Measurements from ENCODE around the gene PYGL.

DNA sequence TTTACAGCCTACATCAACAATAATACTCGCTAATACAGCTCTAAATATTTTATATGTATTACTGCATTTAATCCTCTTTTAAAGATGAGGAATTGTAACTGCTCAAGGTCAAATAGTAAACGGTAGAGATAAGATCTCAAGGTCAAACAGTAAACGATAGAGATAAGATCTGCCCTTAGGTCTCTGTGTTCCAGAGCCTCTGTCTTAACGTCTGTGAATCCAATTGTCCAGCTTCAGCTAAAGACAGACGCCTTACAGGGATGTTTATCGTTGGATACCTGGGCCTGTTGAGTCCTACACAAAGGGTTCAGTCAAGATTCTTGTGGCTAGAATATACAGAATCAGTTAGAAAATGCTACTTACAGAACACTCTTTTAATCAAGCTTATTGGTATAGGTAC is 20.0 kb downstream of the PYGL start:
- TF ChIP-seq, protein P1, sequence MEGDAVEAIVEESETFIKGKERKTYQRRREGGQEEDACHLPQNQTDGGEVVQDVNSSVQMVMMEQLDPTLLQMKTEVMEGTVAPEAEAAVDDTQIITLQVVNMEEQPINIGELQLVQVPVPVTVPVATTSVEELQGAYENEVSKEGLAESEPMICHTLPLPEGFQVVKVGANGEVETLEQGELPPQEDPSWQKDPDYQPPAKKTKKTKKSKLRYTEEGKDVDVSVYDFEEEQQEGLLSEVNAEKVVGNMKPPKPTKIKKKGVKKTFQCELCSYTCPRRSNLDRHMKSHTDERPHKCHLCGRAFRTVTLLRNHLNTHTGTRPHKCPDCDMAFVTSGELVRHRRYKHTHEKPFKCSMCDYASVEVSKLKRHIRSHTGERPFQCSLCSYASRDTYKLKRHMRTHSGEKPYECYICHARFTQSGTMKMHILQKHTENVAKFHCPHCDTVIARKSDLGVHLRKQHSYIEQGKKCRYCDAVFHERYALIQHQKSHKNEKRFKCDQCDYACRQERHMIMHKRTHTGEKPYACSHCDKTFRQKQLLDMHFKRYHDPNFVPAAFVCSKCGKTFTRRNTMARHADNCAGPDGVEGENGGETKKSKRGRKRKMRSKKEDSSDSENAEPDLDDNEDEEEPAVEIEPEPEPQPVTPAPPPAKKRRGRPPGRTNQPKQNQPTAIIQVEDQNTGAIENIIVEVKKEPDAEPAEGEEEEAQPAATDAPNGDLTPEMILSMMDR (IDR thresholded peaks at IDR 0.05 in 8 of 11, conservative IDR thresholded peaks at IDR 0.05 in 3 of 11) = no peak
- TF ChIP-seq POLR2A (IDR thresholded peaks at IDR 0.05) = no peak
- TF ChIP-seq POLR2AphosphoS5 (IDR thresholded peaks at IDR 0.05) = no peak
